Endothelial cell (in vitro differentiated cells): Measurements from ENCODE around the gene SLC38A4. TPM values are rescaled to one million over a fixed set of nuclear protein-coding genes. Genes with fewer than 3 reads are reported as not detected.

Experiments used
- DNase-seq: peaks from one replicate; pipeline ENCODE4 v3.0.0; 2021; ENCODE audit warnings: low spot score
- H3K27ac Mint-ChIP-seq: one replicate; pipeline ENCODE4 v1.8.0; 2021; ENCODE audit warnings: mixed read lengths, inconsistent platforms; ENCODE audit not compliant: unreplicated experiment
- H3K27me3 Mint-ChIP-seq: one replicate; pipeline ENCODE4 v1.8.0; 2021; ENCODE audit warnings: mild to moderate bottlenecking, moderate library complexity, mixed read lengths, inconsistent platforms; ENCODE audit not compliant: unreplicated experiment
- H3K36me3 Mint-ChIP-seq: one replicate; pipeline ENCODE4 v1.8.0; 2021; ENCODE audit warnings: mild to moderate bottlenecking, low read depth, mixed read lengths, inconsistent platforms; ENCODE audit not compliant: unreplicated experiment
- H3K4me1 Mint-ChIP-seq: one replicate; pipeline ENCODE4 v1.8.0; 2021; ENCODE audit warnings: mild to moderate bottlenecking, mixed read lengths, inconsistent platforms; ENCODE audit not compliant: unreplicated experiment
- H3K4me3 Mint-ChIP-seq: one replicate; pipeline ENCODE4 v1.8.0; 2021; ENCODE audit warnings: mild to moderate bottlenecking, mixed read lengths, inconsistent platforms; ENCODE audit not compliant: unreplicated experiment
- H3K9me3 Mint-ChIP-seq: one replicate; pipeline ENCODE4 v1.8.0; 2021; ENCODE audit warnings: mixed read lengths, inconsistent platforms; ENCODE audit not compliant: unreplicated experiment
- long read RNA-seq: library from polyadenylated mRNA; unstranded; transcript quantifications from one replicate; pipeline ENCODE4 v2.0.0, GENCODE V29; 2020; ENCODE audit not compliant: unreplicated experiment
- total RNA-seq: library from RNA; stranded (reverse); fragmentation: NEBNext Ultra II Directional; extraction: Animal tissue kit (Norgen Biotek cat#: 25700); gene quantifications from one replicate; pipeline ENCODE4 v1.2.1, GENCODE V29; 2021; ENCODE audit not compliant: unreplicated experiment
- TF ChIP-seq, protein P1 (sequence below): fragments of 200-600 bp; sonication (generic); IDR thresholded peaks from one replicate; pipeline ENCODE4 v1.5.0; 2021; ENCODE audit warnings: antibody characterized with exemption; ENCODE audit not compliant: unreplicated experiment

Gene SLC38A4
- total RNA-seq: not detected
- long read RNA-seq: 0 reads

- no peaks in the 10 kb centered on the region for H3K9me3 Mint-ChIP-seq
- H3K4me1 Mint-ChIP-seq: peaks cover 7% of the 10 kb centered on the region
- H3K27ac Mint-ChIP-seq: no peak within 1 kb of the TSS
- H3K27me3 Mint-ChIP-seq: peaks cover 4% of the 10 kb centered on the region
- DNase-seq: peak; percentile 31
- no peak within 1 kb of the TSS for H3K4me3 Mint-ChIP-seq
- TF ChIP-seq, protein P1, sequence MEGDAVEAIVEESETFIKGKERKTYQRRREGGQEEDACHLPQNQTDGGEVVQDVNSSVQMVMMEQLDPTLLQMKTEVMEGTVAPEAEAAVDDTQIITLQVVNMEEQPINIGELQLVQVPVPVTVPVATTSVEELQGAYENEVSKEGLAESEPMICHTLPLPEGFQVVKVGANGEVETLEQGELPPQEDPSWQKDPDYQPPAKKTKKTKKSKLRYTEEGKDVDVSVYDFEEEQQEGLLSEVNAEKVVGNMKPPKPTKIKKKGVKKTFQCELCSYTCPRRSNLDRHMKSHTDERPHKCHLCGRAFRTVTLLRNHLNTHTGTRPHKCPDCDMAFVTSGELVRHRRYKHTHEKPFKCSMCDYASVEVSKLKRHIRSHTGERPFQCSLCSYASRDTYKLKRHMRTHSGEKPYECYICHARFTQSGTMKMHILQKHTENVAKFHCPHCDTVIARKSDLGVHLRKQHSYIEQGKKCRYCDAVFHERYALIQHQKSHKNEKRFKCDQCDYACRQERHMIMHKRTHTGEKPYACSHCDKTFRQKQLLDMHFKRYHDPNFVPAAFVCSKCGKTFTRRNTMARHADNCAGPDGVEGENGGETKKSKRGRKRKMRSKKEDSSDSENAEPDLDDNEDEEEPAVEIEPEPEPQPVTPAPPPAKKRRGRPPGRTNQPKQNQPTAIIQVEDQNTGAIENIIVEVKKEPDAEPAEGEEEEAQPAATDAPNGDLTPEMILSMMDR: no peak
- H3K36me3 Mint-ChIP-seq: no peaks in the 10 kb centered on the region
These were observed at the start of gene SLC38A4 for GRCh38 chr12:46825591-46826414. SLC38A4 (minus strand) TSS chr12:46825997; CDS start chr12:46793071, 32,926 bp downstream.

DNA sequence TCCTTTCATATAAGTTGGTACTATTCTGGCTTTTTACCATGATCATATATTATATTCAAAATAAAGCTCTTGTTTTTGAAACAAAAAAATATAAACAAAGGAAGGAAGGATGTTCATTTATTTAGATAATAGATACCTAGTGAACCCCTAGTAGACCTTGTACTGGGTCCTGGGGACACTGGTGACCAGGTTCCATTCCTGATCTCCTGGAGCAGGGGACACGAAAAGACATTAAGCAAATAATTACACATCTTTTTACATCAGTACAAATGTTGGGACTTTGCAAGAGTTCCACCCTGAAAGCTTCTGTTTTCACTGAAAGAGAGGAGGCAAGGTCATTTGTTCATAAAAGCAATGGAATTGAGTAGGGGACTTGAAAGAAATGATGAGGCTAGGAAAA, 49.3 kb upstream of the SLC38A4 start:
- Mint-ChIP-seq H3K4me3 (no peak overlapping the region), H3K36me3 (peaks cover 4% of the 10 kb centered on the region), H3K27ac (no peak overlapping the region), H3K9me3 (peaks cover 11% of the 10 kb centered on the region), H3K27me3 (no peaks in the 10 kb centered on the region), H3K4me1 (no peaks in the 10 kb centered on the region)
- no peak for DNase-seq
- TF ChIP-seq, protein P1: no peak

DNA sequence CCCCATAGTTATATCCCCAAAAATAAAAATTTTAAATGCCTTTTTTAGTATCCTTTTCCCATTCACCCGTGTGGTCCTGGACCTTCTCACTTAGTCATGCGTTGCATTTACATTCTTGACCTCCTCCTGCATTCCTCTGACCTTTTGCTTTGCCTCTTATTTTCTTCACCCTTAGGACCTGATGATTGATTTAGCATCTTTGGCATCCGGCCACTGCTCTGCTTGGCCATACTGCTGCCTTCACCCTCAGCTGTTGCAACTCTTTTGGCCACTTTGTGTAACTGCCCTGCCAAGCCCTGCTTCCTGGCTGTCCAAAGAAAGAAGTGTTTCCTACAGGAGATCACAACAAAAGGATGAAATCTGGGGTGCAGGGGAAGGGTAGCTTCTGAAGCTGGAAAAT, 48.8 kb upstream of the SLC38A4 start:
- Mint-ChIP-seq H3K9me3 (peaks cover 11% of the 10 kb centered on the region), H3K27me3 (no peaks in the 10 kb centered on the region), H3K36me3 (peaks cover 4% of the 10 kb centered on the region), H3K4me3 (no peak overlapping the region), H3K27ac (no peak overlapping the region), H3K4me1 (no peaks in the 10 kb centered on the region)
- DNase-seq: no peak
- TF ChIP-seq, protein P1: no peak

DNA sequence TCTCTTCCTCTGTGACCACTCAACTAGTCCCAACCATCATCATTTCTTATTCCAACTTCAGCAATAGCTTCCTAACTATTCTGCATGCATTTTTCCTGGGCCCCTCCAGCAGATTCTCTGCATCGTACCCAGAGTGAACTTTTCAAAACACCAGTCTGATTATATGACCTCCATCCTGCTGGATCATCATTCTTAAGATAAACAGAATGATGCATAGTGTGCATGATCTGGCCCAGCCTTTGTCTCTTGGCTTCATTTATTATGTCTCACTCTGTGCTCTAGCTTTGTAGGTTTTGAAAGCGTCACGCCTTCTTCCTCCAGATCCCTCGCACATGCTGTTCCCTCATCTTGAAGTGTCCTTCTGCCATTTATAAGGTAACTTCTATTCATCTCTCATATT, 46.3 kb upstream of the SLC38A4 start:
- H3K27ac Mint-ChIP-seq: no peak overlapping the region
- H3K27me3 Mint-ChIP-seq: no peaks in the 10 kb centered on the region
- DNase-seq: no peak
- peaks cover 11% of the 10 kb centered on the region for H3K9me3 Mint-ChIP-seq
- H3K4me3 Mint-ChIP-seq: no peak overlapping the region
- H3K36me3 Mint-ChIP-seq: peaks cover 4% of the 10 kb centered on the region
- TF ChIP-seq, protein P1: no peak
- H3K4me1 Mint-ChIP-seq: no peaks in the 10 kb centered on the region

DNA sequence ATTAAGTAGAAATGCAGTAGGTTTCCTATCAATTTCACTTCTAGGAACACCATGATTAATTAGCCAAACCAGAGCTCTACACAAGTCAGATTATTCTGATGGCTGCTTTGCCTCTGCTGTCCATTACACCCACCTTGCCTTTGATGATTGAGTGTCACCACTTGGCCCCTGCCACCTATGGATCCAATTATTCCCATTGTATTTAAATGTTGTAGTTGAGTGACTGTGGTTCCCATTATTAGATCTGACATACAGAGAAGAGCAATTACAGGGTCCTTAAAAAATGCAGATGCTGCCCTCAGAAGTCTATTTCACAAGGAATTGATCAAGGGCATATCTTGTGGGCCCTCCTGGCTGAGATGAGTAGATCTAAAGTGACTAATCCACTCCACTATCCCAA, 39.5 kb upstream of the SLC38A4 start:
- H3K4me1 Mint-ChIP-seq: no peaks in the 10 kb centered on the region
- TF ChIP-seq, protein P1: no peak
- H3K27ac Mint-ChIP-seq: no peak overlapping the region
- DNase-seq: no peak
- peaks cover 9% of the 10 kb centered on the region for H3K9me3 Mint-ChIP-seq
- peaks cover 14% of the 10 kb centered on the region for H3K36me3 Mint-ChIP-seq
- no peak overlapping the region for H3K4me3 Mint-ChIP-seq
- peaks cover 1% of the 10 kb centered on the region for H3K27me3 Mint-ChIP-seq
